ENCODE results near the gene PSG11.
"Not testable (repeated sequence)": the region's sequence is repeated elsewhere in the genome, so short reads cannot be mapped to it uniquely, and the experiment has no call there.

PSG11 gene

DNA sequence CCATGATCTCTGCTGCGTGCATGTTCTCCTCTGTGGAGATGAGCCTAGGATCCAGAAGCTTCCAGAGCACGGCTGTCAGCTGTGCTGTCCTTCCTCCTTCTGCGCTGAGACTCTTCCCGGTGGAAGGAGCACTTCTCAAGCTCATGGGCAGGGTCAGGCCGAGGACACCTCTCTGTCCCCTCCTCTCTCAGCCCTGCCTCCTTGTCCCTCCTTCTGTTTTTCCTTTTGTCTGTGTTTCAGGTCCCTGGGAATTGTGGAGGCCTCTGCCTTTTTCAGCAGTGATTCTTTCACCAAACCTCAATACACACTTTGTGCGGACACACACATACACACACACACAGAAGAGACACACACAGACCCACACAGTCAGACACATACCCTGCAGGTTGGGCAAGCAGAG, at the start of gene PSG11:
Gene PSG11 (minus strand): TSS at position 101 of the 400 bp plus-strand sequence. CDS start 97 bp downstream, at position 4.
- H3K4me3 ChIP-seq (replicated peaks; ENCODE audit: low read depth, low read length); DNase-seq (ENCODE audit: low read depth): not testable (repeated sequence)

DNA sequence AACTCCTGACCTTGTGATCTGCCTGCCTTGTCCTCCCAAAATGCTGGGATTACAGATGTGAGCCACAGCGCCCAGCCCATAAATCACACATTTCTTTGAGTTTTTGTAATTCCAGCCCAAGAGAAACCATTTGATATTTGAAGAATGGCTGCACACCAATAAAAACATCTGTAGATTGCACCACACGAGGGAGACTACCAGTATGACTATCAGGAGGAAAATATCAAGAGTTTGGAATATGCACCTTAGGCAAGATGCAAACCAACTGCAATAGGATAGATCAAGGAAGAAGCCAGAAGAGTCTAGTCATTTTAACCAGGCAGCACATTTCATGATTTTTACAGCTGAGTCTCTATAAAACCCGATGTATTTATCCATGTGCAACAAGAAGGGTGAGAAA, 36.1 kb upstream of the PSG11 start:
- not testable (repeated sequence) for H3K4me3 ChIP-seq (replicated peaks; ENCODE audit: low read depth, low read length); DNase-seq (ENCODE audit: low read depth)

DNA sequence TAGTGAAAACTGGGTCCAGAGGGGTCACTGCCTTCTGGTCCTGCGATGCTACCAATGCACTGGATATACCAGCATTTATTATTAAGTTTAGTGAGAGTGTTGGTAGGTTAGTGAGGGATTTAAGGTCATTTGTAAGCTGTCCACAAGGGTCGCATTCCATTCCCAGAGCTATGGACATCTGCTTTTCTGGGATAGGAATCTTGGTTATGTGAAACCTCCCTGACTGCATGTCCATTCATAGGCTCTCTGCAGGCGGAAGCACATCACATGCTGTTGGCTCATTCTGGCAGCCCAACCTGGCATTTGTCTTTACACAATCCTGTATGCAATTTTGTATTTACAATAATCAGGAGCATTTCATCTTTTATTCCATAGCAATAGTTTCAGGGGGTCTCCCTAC, 35.1 kb upstream of the PSG11 start:
- DNase-seq (ENCODE audit: low read depth); H3K4me3 ChIP-seq (replicated peaks; ENCODE audit: low read depth, low read length): not testable (repeated sequence)

DNA sequence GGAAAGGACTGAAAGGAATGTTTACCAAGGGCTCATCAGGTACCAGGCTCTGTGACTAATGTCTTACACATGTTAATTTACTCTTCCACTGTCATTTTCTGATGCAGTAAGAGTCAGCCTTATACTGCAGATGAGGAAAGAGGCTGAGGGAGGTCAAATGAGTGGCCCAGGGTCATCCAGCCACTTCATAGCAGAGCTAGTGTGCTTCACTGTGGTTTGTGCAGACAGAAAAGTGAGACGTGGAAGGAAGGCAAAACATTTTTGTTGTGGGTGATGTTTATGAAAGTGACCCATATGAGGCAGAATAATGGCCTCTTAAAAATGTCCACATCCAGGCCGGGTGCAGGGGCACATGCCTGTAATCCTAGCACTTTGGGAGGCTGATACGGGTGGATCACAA, 34.0 kb upstream of the PSG11 start:
- not testable (repeated sequence) for H3K4me3 ChIP-seq (replicated peaks; ENCODE audit: low read depth, low read length); DNase-seq (ENCODE audit: low read depth)

DNA sequence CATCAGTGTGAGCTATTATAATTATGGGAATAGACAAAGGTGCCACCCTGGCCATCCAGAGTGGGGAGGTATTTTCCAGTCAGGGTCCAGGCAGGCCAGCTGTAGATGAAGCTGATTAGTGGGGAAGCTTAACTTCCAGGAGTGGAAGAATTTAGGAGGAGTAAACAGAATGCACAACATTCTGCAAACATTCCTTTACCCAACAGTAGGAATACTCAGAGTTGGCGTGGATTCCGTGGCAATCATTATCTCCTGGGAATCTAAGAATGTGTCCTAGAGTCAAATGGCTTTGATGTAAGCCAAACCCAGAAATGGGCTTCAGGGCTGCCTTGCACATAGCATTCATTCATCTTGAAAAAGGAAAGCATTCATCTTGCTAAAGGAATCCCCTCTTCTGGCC, 33.2 kb upstream of the PSG11 start:
- DNase-seq (ENCODE audit: low read depth); H3K4me3 ChIP-seq (replicated peaks; ENCODE audit: low read depth, low read length): not testable (repeated sequence)

DNA sequence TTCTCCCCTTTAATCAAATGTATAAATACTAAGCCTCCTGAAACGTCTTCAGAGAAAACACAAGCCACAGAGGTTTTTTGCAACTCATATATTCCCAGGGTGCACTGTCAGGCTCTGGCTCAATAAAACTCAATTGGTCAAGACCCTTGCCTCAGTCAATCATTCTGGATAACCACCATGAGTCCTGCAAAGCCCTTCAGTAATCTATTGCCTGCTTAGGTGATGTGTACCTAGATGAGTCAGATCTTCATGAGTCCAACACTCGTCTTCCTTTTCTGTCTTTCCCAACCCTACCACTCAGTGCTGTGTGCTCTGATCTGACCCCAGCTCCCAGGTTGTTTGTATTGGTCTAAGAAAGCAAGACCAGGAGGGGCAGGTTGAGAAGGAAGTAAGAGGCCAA, 32.2 kb upstream of the PSG11 start:
- DNase-seq (ENCODE audit: low read depth): not testable (repeated sequence)

DNA sequence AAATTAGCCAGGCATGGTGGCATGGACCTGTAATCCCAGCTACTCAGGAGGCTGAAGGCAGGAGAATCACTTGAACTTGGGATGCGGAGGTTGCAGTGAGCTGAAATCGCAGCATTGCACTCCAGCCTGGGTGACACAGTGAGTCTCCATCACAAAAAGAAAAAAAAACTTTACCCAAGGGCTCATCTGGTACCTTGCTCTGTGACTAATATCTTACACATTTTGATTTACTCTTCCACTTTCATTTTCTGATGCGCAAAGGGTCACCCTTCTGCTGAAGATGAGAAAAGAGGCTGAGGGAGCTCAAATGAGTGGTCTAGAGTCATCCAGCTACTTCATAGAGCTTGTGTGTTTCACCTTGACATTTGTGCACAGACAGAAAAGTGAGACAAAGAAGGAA, 21.7 kb upstream of the PSG11 start:
- not testable (repeated sequence) for H3K4me3 ChIP-seq (replicated peaks; ENCODE audit: low read depth, low read length); DNase-seq (ENCODE audit: low read depth)

More for the DNA sequence above, 32.2 kb upstream of the PSG11 start:
- not testable (repeated sequence) for H3K4me3 ChIP-seq (replicated peaks; ENCODE audit: low read depth, low read length)

DNA sequence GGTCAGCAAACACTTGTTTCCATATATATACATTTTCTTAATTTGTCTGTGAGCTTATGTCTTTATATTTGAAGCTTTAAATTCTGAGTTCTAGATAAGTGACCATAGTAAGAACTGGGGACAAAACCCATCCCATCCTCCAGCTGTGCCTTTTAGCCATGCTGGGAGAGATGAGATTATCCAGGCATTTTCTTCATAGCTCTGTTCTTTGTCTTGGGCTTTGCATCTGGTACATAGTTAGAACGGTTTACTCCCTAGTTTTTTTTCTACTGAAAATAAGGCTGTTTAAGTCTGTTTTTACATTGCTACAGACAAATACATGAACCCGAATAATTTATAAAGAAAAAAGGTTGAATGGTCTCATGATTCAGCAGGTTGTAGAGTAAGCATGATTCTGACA, 20.3 kb upstream of the PSG11 start:
- DNase-seq (ENCODE audit: low read depth); H3K4me3 ChIP-seq (replicated peaks; ENCODE audit: low read depth, low read length): not testable (repeated sequence)

DNA sequence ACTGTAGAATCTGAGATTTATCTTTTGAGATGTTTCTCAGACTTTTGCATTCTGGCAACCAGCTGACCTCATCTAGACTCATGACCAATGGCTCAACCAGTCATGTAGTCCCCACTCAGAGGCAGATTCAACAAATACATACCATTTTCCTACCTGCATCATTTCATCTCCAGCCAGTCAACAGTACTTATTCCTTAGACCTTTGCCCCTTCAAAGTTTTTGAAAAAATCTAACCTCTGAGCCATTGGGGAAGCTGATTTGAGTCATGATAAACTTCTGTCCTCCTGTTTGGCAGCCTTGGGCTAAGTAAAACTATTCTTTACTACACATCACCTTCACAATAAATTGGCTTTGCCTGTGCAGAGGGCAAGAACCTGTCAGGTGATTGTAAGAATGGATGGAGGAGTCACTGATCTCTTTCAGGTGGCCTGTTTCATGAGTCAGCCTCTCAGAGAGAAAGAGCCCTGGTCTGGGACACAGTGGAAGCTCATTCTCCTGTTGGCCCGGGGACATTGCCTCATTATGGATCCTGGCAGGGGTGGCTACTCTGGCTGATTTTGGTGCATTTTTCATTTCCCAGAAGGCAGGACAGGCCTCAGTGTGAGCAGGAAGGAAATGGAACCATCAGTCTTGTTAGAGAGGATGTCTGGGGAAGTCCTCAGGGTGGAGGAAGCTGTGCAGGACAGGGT, 17.4 kb upstream of the PSG11 start:
- not testable (repeated sequence) for H3K4me3 ChIP-seq (replicated peaks; ENCODE audit: low read depth, low read length); DNase-seq (ENCODE audit: low read depth)

DNA sequence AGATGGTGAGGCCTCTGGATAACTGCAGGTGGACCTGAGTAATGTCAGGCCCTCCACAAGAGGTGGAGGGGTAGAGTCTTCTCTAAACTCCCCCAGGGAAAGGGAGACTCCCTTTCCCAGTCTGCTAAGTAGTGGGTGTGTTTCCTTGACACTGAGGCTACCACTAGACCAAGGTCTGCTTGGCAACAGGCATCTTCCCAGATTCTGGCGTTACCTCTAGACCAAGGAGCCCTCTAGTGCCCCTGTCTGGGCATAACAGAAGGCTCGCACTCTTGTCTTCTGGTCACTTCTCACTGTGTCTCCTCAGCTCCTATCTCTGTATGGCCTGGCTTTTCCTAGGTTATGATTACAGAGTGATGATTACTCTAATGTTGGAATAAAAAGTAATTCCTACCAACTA, 5.4 kb upstream of the PSG11 start:
- not testable (repeated sequence) for H3K4me3 ChIP-seq (replicated peaks; ENCODE audit: low read depth, low read length)
- peak; percentile 37 for DNase-seq (ENCODE audit: low read depth)
- TF ChIP-seq, protein P1, sequence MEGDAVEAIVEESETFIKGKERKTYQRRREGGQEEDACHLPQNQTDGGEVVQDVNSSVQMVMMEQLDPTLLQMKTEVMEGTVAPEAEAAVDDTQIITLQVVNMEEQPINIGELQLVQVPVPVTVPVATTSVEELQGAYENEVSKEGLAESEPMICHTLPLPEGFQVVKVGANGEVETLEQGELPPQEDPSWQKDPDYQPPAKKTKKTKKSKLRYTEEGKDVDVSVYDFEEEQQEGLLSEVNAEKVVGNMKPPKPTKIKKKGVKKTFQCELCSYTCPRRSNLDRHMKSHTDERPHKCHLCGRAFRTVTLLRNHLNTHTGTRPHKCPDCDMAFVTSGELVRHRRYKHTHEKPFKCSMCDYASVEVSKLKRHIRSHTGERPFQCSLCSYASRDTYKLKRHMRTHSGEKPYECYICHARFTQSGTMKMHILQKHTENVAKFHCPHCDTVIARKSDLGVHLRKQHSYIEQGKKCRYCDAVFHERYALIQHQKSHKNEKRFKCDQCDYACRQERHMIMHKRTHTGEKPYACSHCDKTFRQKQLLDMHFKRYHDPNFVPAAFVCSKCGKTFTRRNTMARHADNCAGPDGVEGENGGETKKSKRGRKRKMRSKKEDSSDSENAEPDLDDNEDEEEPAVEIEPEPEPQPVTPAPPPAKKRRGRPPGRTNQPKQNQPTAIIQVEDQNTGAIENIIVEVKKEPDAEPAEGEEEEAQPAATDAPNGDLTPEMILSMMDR (IDR thresholded peaks at IDR 0.05; ENCODE audit: low read length, missing control alignments): peak; percentile 38

DNA sequence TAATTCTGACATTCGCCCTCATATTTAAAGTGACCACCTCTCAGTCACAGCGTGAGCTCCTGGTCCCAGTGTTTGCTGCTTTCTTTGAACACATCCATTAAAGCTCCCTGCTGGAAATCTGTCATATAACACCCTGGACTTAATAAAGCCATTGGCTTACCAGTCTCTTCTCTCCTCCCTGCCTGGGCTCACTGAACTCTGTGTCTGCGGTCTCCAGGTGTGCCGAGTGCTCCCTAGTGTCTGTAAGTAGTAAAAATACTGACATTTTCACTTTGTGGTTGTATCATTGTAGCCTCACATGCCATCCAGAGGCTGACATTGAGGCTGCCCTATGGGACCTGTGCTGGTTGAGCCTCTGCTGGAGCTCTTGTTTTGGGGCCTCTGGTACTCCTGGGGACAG, 2.6 kb upstream of the PSG11 start:
- TF ChIP-seq, protein P1 (IDR thresholded peaks at IDR 0.05; ENCODE audit: low read length, missing control alignments): no peak
- no peak overlapping the region for H3K4me3 ChIP-seq (replicated peaks; ENCODE audit: low read depth, low read length)
- DNase-seq (ENCODE audit: low read depth): no peak

DNA sequence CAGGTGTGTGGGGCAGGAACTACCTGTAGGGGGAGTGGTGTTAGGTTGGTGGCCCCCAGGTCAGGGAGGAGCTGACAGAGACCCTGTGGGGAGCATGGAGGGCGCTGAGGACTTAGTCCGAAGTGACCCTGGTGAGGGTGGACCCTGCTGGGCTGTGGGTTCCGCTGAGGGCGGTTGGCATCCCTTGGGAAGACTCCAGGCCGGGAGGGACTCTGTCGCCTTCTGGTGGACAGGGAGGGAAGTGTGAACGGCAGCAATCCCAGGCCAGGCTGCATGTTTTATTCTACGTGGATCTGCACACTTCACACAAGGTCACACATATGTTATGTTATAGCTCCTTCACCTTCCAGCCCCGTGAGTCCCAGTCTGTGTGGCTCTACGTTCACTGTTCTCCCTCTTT, 1.7 kb upstream of the PSG11 start:
- DNase-seq (ENCODE audit: low read depth): peak; percentile 0

DNA sequence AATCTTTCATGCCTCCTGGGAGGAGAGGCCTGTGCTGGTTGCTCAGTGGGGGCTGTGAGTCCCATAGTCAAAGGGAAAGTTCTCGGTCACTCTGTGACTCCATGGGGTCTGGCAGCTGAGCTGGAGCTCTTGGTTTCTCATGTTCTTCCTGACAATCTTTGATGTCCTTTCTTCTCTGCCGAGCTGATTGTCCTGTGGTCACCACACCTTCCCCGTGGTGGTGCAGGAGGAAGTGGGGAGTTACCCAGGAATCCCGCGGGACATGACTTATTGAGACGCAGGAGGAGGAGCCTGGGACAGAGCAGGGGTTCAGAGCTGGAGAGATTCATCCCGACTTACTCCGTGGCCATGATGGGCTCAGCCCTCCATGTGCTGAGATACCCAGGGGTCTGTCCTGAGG, 792 bp upstream of the PSG11 start:
- DNase-seq (ENCODE audit: low read depth); H3K4me3 ChIP-seq (replicated peaks; ENCODE audit: low read depth, low read length): not testable (repeated sequence)

More for the DNA sequence above, 1.7 kb upstream of the PSG11 start:
- TF ChIP-seq, protein P1 (IDR thresholded peaks at IDR 0.05; ENCODE audit: low read length, missing control alignments): peak; percentile 29
- H3K4me3 ChIP-seq (replicated peaks; ENCODE audit: low read depth, low read length): not testable (repeated sequence)

DNA sequence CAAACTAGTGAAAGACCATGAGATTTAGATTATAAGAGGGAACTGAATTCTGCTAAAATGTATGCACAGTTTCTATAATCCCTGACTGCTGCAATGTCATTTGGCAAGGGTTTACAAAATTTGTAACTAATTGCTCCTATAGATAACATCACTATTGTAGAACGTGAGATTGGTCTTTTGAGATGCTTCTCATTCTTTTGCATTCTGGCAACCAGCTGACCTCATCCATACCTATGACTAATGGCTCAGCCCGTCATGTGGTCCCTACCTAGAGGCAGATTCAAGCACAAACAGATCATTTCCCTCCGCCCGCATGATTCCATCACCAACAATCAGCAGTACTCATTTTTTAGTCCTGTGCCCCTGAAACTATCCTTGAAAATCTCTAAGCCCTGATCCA, 4.2 kb downstream of the PSG11 start:
- H3K4me3 ChIP-seq (replicated peaks; ENCODE audit: low read depth, low read length): not testable (repeated sequence)
- peak; percentile 53 for DNase-seq (ENCODE audit: low read depth)

DNA sequence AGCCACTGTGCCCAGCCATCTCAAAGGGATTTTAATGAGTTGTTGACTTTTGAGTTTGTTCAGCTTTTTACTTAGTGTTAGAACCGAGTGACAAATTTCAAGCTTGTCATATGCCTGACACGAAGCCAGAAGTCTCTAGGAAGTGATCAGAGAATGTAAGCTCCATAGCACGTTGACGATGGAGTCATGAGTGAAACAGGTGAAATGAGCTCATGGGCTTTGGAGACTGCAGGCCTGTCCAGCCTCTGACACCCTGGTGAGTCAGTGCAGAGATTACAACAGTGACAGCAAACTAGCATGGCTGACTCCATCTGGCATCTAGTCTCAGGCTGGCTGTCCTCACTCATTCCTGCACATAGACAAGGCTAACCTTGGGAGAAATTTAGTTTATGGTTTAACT, 4.6 kb downstream of the PSG11 start:
- peak; percentile 46 for DNase-seq (ENCODE audit: low read depth)
- H3K4me3 ChIP-seq (replicated peaks; ENCODE audit: low read depth, low read length): not testable (repeated sequence)
